ENCODE data around the gene ATG2A.

ATG2A gene

DNA sequence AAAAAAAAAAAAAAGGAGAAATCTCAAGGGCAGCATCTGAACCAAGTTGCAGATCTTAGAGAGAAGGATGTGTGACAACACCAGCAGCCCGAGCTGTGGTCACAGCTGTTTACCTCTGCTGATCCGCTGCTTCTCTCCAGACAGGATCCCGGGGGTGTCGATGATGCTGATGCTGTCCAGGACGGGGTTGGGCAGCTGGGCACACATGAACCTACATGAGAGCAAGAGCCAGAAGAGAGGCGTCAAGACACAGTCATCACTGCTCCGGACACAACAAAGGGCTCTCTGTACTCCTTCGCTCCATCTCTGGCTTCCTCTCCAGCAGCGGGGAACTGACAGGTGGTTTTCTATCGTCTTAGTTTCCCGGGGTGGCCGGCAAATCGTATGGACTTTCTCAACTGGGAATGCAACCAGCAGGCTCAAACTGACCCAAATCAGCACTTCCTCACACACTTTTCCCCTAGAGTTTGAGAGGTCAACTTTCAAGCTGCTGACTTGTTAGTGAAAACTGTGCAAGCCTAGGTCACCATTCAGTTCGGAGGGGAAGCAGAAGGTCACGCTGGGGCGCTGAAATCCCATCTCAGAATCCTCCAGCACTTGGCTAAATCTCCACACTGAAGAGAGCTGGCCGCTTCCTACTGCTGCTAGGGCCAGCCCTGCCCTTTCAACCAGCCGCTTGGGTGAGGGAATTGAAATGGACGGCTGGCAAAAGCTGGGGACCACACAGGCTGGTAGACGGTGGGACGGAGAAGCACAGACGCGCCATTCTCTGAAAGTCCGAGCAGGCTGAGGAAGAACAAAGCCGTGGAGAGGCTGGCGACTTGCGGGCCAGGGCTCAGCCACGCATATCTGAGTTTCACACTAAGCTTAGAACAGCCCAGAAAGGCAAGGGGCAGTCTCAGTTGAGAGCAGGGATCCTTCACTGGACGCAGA lies 42.4 kb downstream of the ATG2A start:
- TF ChIP-seq RAD21 (IDR thresholded peaks at IDR 0.05; ENCODE audit: low read depth) (no peak), ZBTB7A (IDR thresholded peaks at IDR 0.05; ENCODE audit: low read depth) (no peak), TAF1 (IDR thresholded peaks at IDR 0.05; ENCODE audit: low read depth) (no peak)
- TF ChIP-seq, protein P1, sequence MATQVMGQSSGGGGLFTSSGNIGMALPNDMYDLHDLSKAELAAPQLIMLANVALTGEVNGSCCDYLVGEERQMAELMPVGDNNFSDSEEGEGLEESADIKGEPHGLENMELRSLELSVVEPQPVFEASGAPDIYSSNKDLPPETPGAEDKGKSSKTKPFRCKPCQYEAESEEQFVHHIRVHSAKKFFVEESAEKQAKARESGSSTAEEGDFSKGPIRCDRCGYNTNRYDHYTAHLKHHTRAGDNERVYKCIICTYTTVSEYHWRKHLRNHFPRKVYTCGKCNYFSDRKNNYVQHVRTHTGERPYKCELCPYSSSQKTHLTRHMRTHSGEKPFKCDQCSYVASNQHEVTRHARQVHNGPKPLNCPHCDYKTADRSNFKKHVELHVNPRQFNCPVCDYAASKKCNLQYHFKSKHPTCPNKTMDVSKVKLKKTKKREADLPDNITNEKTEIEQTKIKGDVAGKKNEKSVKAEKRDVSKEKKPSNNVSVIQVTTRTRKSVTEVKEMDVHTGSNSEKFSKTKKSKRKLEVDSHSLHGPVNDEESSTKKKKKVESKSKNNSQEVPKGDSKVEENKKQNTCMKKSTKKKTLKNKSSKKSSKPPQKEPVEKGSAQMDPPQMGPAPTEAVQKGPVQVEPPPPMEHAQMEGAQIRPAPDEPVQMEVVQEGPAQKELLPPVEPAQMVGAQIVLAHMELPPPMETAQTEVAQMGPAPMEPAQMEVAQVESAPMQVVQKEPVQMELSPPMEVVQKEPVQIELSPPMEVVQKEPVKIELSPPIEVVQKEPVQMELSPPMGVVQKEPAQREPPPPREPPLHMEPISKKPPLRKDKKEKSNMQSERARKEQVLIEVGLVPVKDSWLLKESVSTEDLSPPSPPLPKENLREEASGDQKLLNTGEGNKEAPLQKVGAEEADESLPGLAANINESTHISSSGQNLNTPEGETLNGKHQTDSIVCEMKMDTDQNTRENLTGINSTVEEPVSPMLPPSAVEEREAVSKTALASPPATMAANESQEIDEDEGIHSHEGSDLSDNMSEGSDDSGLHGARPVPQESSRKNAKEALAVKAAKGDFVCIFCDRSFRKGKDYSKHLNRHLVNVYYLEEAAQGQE (IDR thresholded peaks at IDR 0.05; ENCODE audit: low read depth), result no peak

DNA sequence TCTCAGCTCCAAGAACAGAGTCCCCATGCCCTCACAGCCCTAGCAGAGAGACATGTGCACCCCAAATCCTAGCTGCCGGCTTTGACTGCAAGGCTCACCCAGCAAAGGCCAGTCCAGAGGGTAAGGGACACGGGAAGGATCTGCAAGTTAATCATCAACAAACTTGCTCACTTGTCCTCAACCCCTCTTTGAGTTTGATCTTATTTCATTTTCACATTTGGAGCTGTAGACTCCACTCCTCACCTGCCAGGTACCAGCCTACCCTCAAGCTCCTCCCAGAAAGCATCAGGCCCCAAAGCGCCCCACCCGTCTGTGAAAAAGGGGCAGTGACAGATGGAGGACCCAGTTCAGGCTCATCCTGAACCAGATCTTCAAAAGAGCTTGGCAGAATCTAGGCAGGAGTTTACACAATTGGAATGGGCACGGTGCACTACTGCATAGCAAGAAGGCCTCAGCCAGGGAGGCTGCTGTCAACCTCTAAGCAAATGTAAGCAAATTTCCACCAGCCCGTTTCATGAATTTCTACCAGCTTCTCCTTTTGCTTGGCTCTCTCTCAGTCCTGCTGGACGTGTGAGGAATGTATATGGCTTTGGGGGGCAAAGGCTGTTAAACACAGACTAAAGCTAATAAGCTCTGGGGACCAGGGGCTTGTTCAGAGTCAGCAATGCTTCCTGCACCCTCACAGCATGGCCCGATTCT lies 44.1 kb downstream of the ATG2A start:
- TF ChIP-seq TAF1 (IDR thresholded peaks at IDR 0.05; ENCODE audit: low read depth) (no peak), TEAD4 (IDR thresholded peaks at IDR 0.05) (no peak), NFIC (IDR thresholded peaks at IDR 0.05) (no peak), TCF12 (IDR thresholded peaks at IDR 0.05; ENCODE audit: low read depth) (no peak), CEBPB (IDR thresholded peaks at IDR 0.05) (no peak), YY1 (IDR thresholded peaks at IDR 0.05; ENCODE audit: low read depth) (no peak), CREB1 (IDR thresholded peaks at IDR 0.05; ENCODE audit: low read depth) (no peak), EGR1 (IDR thresholded peaks at IDR 0.05) (no peak), ZBTB7A (IDR thresholded peaks at IDR 0.05; ENCODE audit: low read depth) (no peak), FOXM1 (IDR thresholded peaks at IDR 0.05; ENCODE audit: borderline replicate concordance, low read depth) (no peak), RAD21 (IDR thresholded peaks at IDR 0.05; ENCODE audit: low read depth) (no peak)
- TF ChIP-seq, protein P1 (IDR thresholded peaks at IDR 0.05; ENCODE audit: low read depth), result no peak
- TF ChIP-seq, protein P2, sequence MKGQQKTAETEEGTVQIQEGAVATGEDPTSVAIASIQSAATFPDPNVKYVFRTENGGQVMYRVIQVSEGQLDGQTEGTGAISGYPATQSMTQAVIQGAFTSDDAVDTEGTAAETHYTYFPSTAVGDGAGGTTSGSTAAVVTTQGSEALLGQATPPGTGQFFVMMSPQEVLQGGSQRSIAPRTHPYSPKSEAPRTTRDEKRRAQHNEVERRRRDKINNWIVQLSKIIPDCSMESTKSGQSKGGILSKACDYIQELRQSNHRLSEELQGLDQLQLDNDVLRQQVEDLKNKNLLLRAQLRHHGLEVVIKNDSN (IDR thresholded peaks at IDR 0.05), result no peak
- TF ChIP-seq, protein P3, sequence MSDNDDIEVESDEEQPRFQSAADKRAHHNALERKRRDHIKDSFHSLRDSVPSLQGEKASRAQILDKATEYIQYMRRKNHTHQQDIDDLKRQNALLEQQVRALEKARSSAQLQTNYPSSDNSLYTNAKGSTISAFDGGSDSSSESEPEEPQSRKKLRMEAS (IDR thresholded peaks at IDR 0.05), result no peak

- no peak for TF ChIP-seq YY1 (IDR thresholded peaks at IDR 0.05; ENCODE audit: low read depth)
- no peak for TF ChIP-seq EGR1 (IDR thresholded peaks at IDR 0.05)
- no peak for TF ChIP-seq FOXM1 (IDR thresholded peaks at IDR 0.05; ENCODE audit: borderline replicate concordance, low read depth)
- no peak for TF ChIP-seq TCF12 (IDR thresholded peaks at IDR 0.05; ENCODE audit: low read depth)
- no peak for TF ChIP-seq TAF1 (IDR thresholded peaks at IDR 0.05; ENCODE audit: low read depth)
- no peak for TF ChIP-seq CEBPB (IDR thresholded peaks at IDR 0.05)
- no peak for TF ChIP-seq EP300 (IDR thresholded peaks at IDR 0.05; ENCODE audit: borderline replicate concordance)
- TF ChIP-seq, protein P3 (IDR thresholded peaks at IDR 0.05), result no peak
- TF ChIP-seq ZBTB7A (IDR thresholded peaks at IDR 0.05; ENCODE audit: low read depth), result no peak
- no peak for TF ChIP-seq RAD21 (IDR thresholded peaks at IDR 0.05; ENCODE audit: low read depth)
- no peak for TF ChIP-seq TEAD4 (IDR thresholded peaks at IDR 0.05)
- TF ChIP-seq NFIC (IDR thresholded peaks at IDR 0.05), result no peak
- TF ChIP-seq, protein P1 (IDR thresholded peaks at IDR 0.05; ENCODE audit: low read depth), result no peak
- no peak for TF ChIP-seq CREB1 (IDR thresholded peaks at IDR 0.05; ENCODE audit: low read depth)
- TF ChIP-seq, protein P2 (IDR thresholded peaks at IDR 0.05), result no peak
Observed at GRCh38 chr11:64871492-64871891, 45.5 kb downstream of the ATG2A start.

All from Ishikawa (cell line).